ENCODE measurements around the gene TRIM38. TPM values are rescaled to one million over a fixed set of nuclear protein-coding genes. Genes with fewer than 3 reads are reported as not detected.

The TRIM38 gene
- total RNA-seq, 1 donor from 2014 or later, result 24.5 TPM

GRCh38 chr6:25949695-25950094 lies 12.9 kb upstream of the TRIM38 start:
- no peaks in the 10 kb centered on the region for H3K27me3 Mint-ChIP-seq
- intact Hi-C loops (cut with micrococcal nuclease), result loop anchor here (5.0 kb wide), 1 partner anchor 37 kb away; no protein-coding TSS in a partner anchor
- DNase-seq, result no peak
- peaks cover 7% of the 10 kb centered on the region for H3K9me3 Mint-ChIP-seq
- H3K27ac Mint-ChIP-seq, result no peak overlapping the region
- peaks cover 20% of the 10 kb centered on the region for H3K4me1 Mint-ChIP-seq
- H3K4me3 Mint-ChIP-seq, result no peak overlapping the region
- H3K36me3 Mint-ChIP-seq (ENCODE audit: low read depth), result peaks cover 5% of the 10 kb centered on the region

DNA sequence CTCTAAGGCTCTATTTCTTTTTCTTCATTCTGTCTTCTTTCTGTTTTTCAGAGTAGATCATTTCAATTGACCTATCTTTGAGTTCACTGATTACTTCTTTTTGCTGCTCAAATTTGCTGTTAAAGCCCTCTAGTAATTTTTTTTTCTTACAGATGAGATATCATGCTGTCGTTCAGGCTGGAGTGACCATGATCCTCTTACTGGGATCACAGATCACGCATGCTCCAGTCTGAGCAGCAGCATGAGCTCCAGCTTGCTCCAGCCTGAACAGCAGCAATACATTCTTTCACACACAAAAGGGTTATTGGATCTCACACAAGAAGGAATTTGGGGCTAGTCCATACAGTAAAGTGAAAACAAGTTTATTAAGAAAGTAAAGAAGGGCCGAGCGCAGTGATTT lies 12.3 kb upstream of the TRIM38 start:
- H3K36me3 Mint-ChIP-seq (ENCODE audit: low read depth), result peaks cover 5% of the 10 kb centered on the region
- no peaks in the 10 kb centered on the region for H3K27me3 Mint-ChIP-seq
- no peak for DNase-seq
- H3K27ac Mint-ChIP-seq, result no peak overlapping the region
- intact Hi-C loops (cut with micrococcal nuclease), result no loop called here
- no peak overlapping the region for H3K4me3 Mint-ChIP-seq
- H3K9me3 Mint-ChIP-seq, result peaks cover 6% of the 10 kb centered on the region
- peaks cover 14% of the 10 kb centered on the region for H3K4me1 Mint-ChIP-seq

DNA sequence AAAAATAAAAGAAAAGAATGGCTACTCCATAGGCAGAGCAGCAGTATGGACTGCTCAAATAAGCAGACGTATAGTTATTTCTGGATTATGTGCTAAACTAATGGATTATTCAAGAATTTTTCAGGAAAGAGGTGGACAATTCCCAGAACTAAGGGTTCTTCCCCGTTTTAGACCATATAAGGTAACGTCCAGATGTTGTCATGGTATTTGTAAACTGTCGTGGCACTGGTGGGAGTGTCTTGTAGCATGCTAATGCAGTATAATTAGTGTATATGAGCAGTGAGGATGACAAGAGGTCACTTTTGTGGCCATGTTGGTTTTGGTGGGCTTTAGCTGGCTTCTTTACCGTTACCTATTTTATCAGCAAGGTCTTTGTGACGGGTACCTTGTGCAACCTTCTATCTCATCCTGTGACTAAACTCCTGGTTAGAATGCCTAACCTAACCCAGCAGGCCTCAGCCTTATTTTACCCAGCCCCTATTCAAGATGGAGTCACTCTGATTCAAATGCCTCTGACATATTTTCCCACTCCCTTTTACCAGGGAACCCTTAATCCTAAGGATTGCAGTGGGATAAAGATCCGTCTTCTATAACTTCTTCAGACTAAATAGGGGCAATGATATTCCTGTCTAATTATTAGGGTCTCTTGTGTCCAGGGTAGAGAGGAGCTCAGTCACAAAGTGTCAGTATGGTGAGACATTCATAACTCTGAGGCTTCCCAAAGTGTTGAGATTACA lies 11.1 kb upstream of the TRIM38 start:
- intact Hi-C loops (cut with micrococcal nuclease), result no loop called here
- no peak overlapping the region for H3K27ac Mint-ChIP-seq
- H3K4me1 Mint-ChIP-seq, result peaks cover 6% of the 10 kb centered on the region
- H3K4me3 Mint-ChIP-seq, result no peak overlapping the region
- DNase-seq, result no peak
- H3K36me3 Mint-ChIP-seq (ENCODE audit: low read depth), result peaks cover 1% of the 10 kb centered on the region
- no peaks in the 10 kb centered on the region for H3K27me3 Mint-ChIP-seq
- H3K9me3 Mint-ChIP-seq, result no peaks in the 10 kb centered on the region

DNA sequence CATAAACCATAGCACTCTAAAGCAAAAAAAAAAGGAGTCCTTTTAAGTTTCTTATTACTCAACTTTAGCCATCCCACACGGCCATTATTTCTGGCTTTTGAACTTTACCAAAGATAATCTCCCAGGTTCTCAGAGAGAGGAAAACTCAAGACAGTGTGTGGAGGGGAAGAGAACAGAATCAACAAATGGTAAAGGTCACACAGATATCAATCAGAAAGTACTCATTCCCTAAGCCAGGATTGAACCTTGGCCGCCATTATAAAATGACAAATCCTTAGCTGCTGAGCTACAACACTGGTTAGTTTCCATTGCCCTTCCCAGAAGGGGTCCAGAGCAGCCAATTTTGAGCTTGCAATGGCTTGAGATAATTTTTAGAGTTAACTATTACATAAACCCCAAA lies 10.1 kb upstream of the TRIM38 start:
- intact Hi-C loops (cut with micrococcal nuclease), result no loop called here
- Mint-ChIP-seq H3K36me3 (ENCODE audit: low read depth) (no peaks in the 10 kb centered on the region), H3K4me1 (no peaks in the 10 kb centered on the region), H3K27me3 (no peaks in the 10 kb centered on the region), H3K27ac (no peak overlapping the region), H3K9me3 (no peaks in the 10 kb centered on the region), H3K4me3 (no peak overlapping the region)
- DNase-seq, result no peak

- Mint-ChIP-seq H3K27ac (no peak overlapping the region), H3K4me1 (peaks cover 8% of the 10 kb centered on the region), H3K9me3 (peaks cover 7% of the 10 kb centered on the region), H3K4me3 (no peak overlapping the region), H3K27me3 (no peaks in the 10 kb centered on the region), H3K36me3 (ENCODE audit: low read depth) (peaks cover 6% of the 10 kb centered on the region)
- no peak for DNase-seq
- intact Hi-C loops (cut with micrococcal nuclease), result no loop called here
Measured at GRCh38 chr6:25953733-25954132, 8.9 kb upstream of the TRIM38 start.

GRCh38 chr6:25954756-25955155 lies 7.8 kb upstream of the TRIM38 start:
- Mint-ChIP-seq H3K27ac (no peak overlapping the region), H3K36me3 (ENCODE audit: low read depth) (peaks cover 14% of the 10 kb centered on the region), H3K4me1 (peaks cover 18% of the 10 kb centered on the region), H3K27me3 (no peaks in the 10 kb centered on the region), H3K4me3 (no peak overlapping the region), H3K9me3 (peaks cover 12% of the 10 kb centered on the region)
- DNase-seq, result no peak
- intact Hi-C loops (cut with micrococcal nuclease), result no loop called here

DNA sequence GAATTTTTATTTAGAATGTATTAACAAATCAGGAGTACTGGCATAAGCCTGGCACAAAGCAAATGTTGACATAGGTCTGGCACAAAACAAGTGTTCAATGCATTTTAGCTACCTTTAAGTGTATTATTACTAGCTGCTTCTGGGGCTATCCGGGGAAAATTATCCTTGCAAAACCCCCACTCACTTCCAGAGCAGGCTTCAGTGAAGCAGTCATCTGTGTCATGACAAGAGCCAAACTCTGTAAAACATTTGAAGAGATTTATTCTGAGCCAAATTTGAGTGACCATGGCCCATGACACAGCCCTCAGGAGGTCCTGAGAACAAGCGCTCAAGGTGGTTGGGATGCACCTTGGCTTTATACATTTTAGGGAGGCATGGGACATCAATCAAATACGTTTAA lies 6.4 kb upstream of the TRIM38 start:
- Mint-ChIP-seq H3K27me3 (no peaks in the 10 kb centered on the region), H3K36me3 (ENCODE audit: low read depth) (peaks cover 21% of the 10 kb centered on the region), H3K4me3 (no peak overlapping the region), H3K9me3 (peaks cover 12% of the 10 kb centered on the region), H3K4me1 (peaks cover 30% of the 10 kb centered on the region), H3K27ac (no peak overlapping the region)
- DNase-seq, result no peak
- intact Hi-C loops (cut with micrococcal nuclease), result no loop called here

DNA sequence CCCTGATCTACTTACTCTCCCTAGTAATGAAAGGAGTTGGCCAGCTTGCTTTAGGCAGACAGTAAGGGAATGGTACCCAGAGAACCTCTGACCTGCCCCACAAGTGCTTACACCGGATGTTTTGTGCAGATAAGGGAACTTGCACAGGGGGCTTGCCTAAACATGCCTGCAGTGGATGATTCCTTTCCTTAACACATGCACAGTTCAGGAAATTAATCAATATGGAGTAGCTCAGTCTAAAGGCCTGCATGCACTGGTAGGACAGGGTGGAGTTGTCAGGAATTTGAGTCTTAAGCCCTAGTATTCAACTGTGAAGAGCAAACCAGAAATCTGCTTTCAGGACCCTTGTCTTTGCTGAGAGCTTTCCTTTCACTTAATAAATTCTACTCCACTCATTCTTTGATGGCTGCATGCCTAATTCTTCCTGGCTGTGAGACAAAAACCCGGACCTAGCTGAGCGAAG lies 3.9 kb upstream of the TRIM38 start:
- Mint-ChIP-seq H3K4me3 (peak overlapping the region; percentile 53), H3K36me3 (ENCODE audit: low read depth) (peaks cover 24% of the 10 kb centered on the region), H3K4me1 (peaks cover 48% of the 10 kb centered on the region), H3K27ac (peak overlapping the region; percentile 31), H3K27me3 (no peaks in the 10 kb centered on the region), H3K9me3 (peaks cover 12% of the 10 kb centered on the region)
- no peak for DNase-seq
- intact Hi-C loops (cut with micrococcal nuclease), result no loop called here

- Mint-ChIP-seq H3K36me3 (ENCODE audit: low read depth) (peaks cover 35% of the 10 kb centered on the region), H3K9me3 (peaks cover 12% of the 10 kb centered on the region), H3K4me3 (peak overlapping the region; percentile 88), H3K4me1 (peaks cover 58% of the 10 kb centered on the region), H3K27ac (peak overlapping the region; percentile 96), H3K27me3 (no peaks in the 10 kb centered on the region)
- intact Hi-C loops (cut with micrococcal nuclease), result loop anchor here (5.0 kb wide), 1 partner anchor 593 kb away; no protein-coding TSS in a partner anchor
- DNase-seq, result no peak
Measured at GRCh38 chr6:25959890-25960536, 2.6 kb upstream of the TRIM38 start.

DNA sequence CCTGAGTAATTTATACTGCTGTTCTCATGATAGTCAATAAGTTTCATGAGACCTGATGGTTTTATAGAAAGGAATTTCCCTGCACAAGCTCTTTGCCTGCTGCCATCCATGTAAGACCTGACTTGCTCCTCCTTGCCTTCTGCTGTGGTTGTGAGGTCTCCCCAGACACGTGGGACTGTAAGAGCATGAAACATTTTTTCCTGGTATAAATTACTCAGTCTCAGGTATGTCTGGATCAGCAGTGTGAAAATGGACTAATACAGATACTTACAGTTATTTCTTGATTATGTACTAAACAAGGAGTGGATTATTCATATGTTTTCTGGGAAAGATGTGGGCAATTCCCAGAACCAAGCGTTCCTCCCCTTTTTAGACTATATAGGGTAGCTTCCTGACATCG lies 1.9 kb upstream of the TRIM38 start:
- intact Hi-C loops (cut with micrococcal nuclease), result loop anchor here (5.0 kb wide), 1 partner anchor 593 kb away; no protein-coding TSS in a partner anchor
- Mint-ChIP-seq H3K9me3 (peaks cover 12% of the 10 kb centered on the region), H3K36me3 (ENCODE audit: low read depth) (peaks cover 37% of the 10 kb centered on the region), H3K27me3 (no peaks in the 10 kb centered on the region), H3K4me1 (peaks cover 62% of the 10 kb centered on the region), H3K27ac (peak overlapping the region; percentile 96), H3K4me3 (peak overlapping the region; percentile 88)
- no peak for DNase-seq

DNA sequence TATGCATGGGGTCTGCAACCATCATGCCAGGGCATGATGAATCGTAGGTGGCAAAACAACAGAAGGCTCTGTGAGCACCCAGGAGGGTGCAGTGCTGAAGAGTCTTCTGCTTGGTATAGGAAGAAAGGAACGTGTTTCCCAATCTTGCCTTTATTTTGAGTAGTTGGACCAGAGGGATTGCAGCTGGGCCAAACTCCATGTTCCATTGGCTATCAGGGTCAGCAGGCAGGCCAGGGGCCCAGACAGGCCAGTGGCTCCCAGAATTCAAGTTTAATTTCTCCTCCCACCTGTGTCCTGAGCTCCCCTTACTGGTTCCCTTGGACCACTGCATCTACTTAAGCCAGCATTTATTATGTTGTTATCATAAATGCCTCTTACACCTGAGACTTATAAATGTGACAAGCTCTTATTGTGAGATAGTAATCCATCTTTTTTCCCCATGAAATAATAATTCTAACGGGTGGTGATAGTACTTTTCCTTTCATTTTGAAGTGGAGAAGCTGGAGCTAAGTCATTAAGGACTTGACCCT lies 918 bp upstream of the TRIM38 start:
- intact Hi-C loops (cut with micrococcal nuclease), result loop anchor here (1.0 to 5.0 kb wide), 6 partner anchors 15 to 823 kb away; a partner anchor contains a TSS
- no peak for DNase-seq
- Mint-ChIP-seq H3K36me3 (ENCODE audit: low read depth) (peaks cover 44% of the 10 kb centered on the region), H3K27ac (peak overlapping the region; percentile 96), H3K9me3 (peaks cover 12% of the 10 kb centered on the region), H3K4me3 (peak overlapping the region; percentile 88), H3K4me1 (peaks cover 69% of the 10 kb centered on the region), H3K27me3 (no peaks in the 10 kb centered on the region)

- Mint-ChIP-seq H3K9me3 (peaks cover 5% of the 10 kb centered on the region), H3K4me3 (peak overlapping the region; percentile 88), H3K27ac (peak overlapping the region; percentile 77), H3K36me3 (ENCODE audit: low read depth) (peaks cover 57% of the 10 kb centered on the region), H3K27me3 (no peaks in the 10 kb centered on the region), H3K4me1 (peaks cover 79% of the 10 kb centered on the region)
- intact Hi-C loops (cut with micrococcal nuclease), result loop anchor here (5.0 kb wide), 1 partner anchor 596 kb away; no protein-coding TSS in a partner anchor
- DNase-seq, result no peak
Measured at GRCh38 chr6:25963426-25964123, 973 bp downstream of the TRIM38 start.

- peaks cover 74% of the 10 kb centered on the region for H3K4me1 Mint-ChIP-seq
- H3K36me3 Mint-ChIP-seq (ENCODE audit: low read depth), result peaks cover 58% of the 10 kb centered on the region
- intact Hi-C loops (cut with micrococcal nuclease), result no loop called here
- H3K4me3 Mint-ChIP-seq, result peak overlapping the region; percentile 88
- H3K27me3 Mint-ChIP-seq, result no peaks in the 10 kb centered on the region
- peak overlapping the region; percentile 66 for H3K27ac Mint-ChIP-seq
- no peaks in the 10 kb centered on the region for H3K9me3 Mint-ChIP-seq
- no peak for DNase-seq
Measured at GRCh38 chr6:25965058-25965457, 2.5 kb downstream of the TRIM38 start.
